GM12878 (cell line): ENCODE measurements around the gene MYL1. TPM values are rescaled to one million over a fixed set of nuclear protein-coding genes. Genes with fewer than 3 reads are reported as not detected.

Experiments used
- ASH2L ChIP-seq: fragments of 300-600, 200-600 bp; sonication (generic); IDR thresholded peaks from 2 replicates; pipeline ENCODE4 v1.6.1; 2017; ENCODE audit warnings: low read depth, mild to moderate bottlenecking, borderline replicate concordance
- BHLHE40 ChIP-seq, 2 experiments: fragments of 450-650 bp in 1 of 2; IDR thresholded peaks; 2 replicates each; pipeline ENCODE4 v1.6.1; 2011 to 2017; ENCODE audit warnings: low read depth in 2 of 2, borderline replicate concordance in 1 of 2, improper control_type of control experiment in 1 of 2, low read length in 1 of 2, mild to moderate bottlenecking in 1 of 2
- GABPA ChIP-seq: IDR thresholded peaks from 2 replicates; pipeline ENCODE4 v1.6.1; 2014; ENCODE audit warnings: antibody characterized with exemption, low read depth, mild to moderate bottlenecking, inconsistent platforms
- NFXL1 ChIP-seq: fragments of 450-650 bp; IDR thresholded peaks from 2 replicates; pipeline ENCODE4 v1.6.1; 2017; ENCODE audit warnings: antibody characterized with exemption, mild to moderate bottlenecking, borderline replicate concordance
- PAX8 ChIP-seq: fragments of 450-650 bp; IDR thresholded peaks from 2 replicates; pipeline ENCODE4 v1.6.1; 2017; ENCODE audit warnings: mild to moderate bottlenecking, moderate library complexity
- TCF12 ChIP-seq: IDR thresholded peaks from 2 replicates; pipeline ENCODE4 v1.6.1; 2011; ENCODE audit warnings: low read depth, mild to moderate bottlenecking, low read length
- polyA plus RNA-seq, 11 experiments: library from polyadenylated mRNA; depleted of rRNA in 4 of 11; unstranded in 6 of 11; stranded (reverse) in 5 of 11; fragments of >200 nt; fragmentation: Nextera tagmentation in 4 of 11; fragmentation: Illumina TruSeq in 1 of 11; extraction: Ambion mirVana in 4 of 11; extraction: Trizol in 1 of 11; gene quantifications; 1 replicate in 1 of 11; 2 replicates in 10 of 11; pipeline versions ENCODE4 v1.2.1 to v1.2.3, GENCODE V29; 2011 to 2016; ENCODE audit warnings: inconsistent platforms in 2 of 11, missing spikeins in 2 of 11, low read depth in 1 of 11
- total RNA-seq, 4 experiments: library from RNA; depleted of rRNA in 3 of 4; stranded (reverse); fragments of >200 nt in 3 of 4; fragmentation: Illumina TruSeq in 1 of 4; extraction: Trizol in 1 of 4; gene quantifications; 2 replicates each; pipeline versions ENCODE4 v1.2.1 to v1.2.3, GENCODE V29; 2013 to 2021
- TF ChIP-seq, protein P1 (sequence below): IDR thresholded peaks from 2 replicates; pipeline ENCODE4 v1.6.1; 2012; ENCODE audit warnings: improper control_type of control experiment, low read depth, low read length; ENCODE audit not compliant: insufficient replicate concordance
- TF ChIP-seq, protein P2 (sequence below): IDR thresholded peaks from 2 replicates; pipeline ENCODE4 v1.6.1; 2012; ENCODE audit warnings: low read length, inconsistent platforms

The MYL1 gene
- total and polyA plus RNA-seq, 10 of the 15 experiments (the other 5 are each of a cell fraction or from before 2014, with no cell fraction given), result 0.43 TPM; not detected in 9

DNA sequence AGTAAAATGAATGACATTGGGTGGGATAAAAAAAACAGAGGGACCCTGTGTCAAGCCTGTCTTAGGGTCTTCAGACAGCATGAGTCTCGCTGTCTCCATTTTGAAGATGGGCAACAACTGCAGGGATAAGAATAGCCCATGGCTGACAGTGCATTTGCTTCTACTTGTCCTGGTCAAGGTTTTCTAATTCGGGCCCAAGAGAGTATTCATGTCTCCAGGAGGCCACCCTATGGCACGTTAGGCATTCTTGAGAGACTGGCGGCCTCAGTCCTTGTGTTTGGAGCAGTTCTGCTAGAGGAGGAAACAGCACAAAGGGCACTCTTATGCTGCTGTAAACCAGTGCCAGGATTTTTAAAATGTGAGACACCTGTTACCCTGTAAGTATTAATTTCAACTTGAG lies 9.5 kb upstream of the MYL1 start (continued):
- TF ChIP-seq, protein P1, sequence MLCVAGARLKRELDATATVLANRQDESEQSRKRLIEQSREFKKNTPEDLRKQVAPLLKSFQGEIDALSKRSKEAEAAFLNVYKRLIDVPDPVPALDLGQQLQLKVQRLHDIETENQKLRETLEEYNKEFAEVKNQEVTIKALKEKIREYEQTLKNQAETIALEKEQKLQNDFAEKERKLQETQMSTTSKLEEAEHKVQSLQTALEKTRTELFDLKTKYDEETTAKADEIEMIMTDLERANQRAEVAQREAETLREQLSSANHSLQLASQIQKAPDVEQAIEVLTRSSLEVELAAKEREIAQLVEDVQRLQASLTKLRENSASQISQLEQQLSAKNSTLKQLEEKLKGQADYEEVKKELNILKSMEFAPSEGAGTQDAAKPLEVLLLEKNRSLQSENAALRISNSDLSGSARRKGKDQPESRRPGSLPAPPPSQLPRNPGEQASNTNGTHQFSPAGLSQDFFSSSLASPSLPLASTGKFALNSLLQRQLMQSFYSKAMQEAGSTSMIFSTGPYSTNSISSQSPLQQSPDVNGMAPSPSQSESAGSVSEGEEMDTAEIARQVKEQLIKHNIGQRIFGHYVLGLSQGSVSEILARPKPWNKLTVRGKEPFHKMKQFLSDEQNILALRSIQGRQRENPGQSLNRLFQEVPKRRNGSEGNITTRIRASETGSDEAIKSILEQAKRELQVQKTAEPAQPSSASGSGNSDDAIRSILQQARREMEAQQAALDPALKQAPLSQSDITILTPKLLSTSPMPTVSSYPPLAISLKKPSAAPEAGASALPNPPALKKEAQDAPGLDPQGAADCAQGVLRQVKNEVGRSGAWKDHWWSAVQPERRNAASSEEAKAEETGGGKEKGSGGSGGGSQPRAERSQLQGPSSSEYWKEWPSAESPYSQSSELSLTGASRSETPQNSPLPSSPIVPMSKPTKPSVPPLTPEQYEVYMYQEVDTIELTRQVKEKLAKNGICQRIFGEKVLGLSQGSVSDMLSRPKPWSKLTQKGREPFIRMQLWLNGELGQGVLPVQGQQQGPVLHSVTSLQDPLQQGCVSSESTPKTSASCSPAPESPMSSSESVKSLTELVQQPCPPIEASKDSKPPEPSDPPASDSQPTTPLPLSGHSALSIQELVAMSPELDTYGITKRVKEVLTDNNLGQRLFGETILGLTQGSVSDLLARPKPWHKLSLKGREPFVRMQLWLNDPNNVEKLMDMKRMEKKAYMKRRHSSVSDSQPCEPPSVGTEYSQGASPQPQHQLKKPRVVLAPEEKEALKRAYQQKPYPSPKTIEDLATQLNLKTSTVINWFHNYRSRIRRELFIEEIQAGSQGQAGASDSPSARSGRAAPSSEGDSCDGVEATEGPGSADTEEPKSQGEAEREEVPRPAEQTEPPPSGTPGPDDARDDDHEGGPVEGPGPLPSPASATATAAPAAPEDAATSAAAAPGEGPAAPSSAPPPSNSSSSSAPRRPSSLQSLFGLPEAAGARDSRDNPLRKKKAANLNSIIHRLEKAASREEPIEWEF, result no peak
- TF ChIP-seq TCF12 (no peak), PAX8 (no peak), ASH2L (no peak), NFXL1 (no peak), BHLHE40 (IDR thresholded peaks at IDR 0.05; ENCODE audit: borderline replicate concordance in 1 of 2, low read depth in 2 of 2, low read length in 1 of 2) (no peak), GABPA (no peak)
- TF ChIP-seq, protein P2, sequence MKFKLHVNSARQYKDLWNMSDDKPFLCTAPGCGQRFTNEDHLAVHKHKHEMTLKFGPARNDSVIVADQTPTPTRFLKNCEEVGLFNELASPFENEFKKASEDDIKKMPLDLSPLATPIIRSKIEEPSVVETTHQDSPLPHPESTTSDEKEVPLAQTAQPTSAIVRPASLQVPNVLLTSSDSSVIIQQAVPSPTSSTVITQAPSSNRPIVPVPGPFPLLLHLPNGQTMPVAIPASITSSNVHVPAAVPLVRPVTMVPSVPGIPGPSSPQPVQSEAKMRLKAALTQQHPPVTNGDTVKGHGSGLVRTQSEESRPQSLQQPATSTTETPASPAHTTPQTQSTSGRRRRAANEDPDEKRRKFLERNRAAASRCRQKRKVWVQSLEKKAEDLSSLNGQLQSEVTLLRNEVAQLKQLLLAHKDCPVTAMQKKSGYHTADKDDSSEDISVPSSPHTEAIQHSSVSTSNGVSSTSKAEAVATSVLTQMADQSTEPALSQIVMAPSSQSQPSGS, result no peak
